Measurements from ENCODE around the gene HAND1. TPM values are rescaled to one million over a fixed set of nuclear protein-coding genes. Genes with fewer than 3 reads are reported as not detected.

The HAND1 gene
- total and polyA plus RNA-seq, 9 of the 15 experiments (the other 6 are each of a cell fraction or from before 2014, with no cell fraction given), result not detected

- TF ChIP-seq TCF15 (CRISPR knock-in tag; IDR thresholded peaks at IDR 0.05) (no peak), CHAMP1 (IDR thresholded peaks at IDR 0.05) (no peak), ETV6 (IDR thresholded peaks at IDR 0.05; ENCODE audit: borderline replicate concordance in 1 of 2, low read depth in 2 of 2, low read length in 1 of 2) (no peak), ETV6 (CRISPR knock-in tag; IDR thresholded peaks at IDR 0.05; ENCODE audit: borderline replicate concordance) (no peak)
These were observed 46.2 kb upstream of the HAND1 start (continued) for GRCh38 chr5:154524181-154524580.

GRCh38 chr5:154523709-154524108 is 45.7 kb upstream of the HAND1 start:
- 2% methylated on average over 3 of the region's 3 CpGs for WGBS (ENCODE audit: insufficient coverage, low coverage, missing lambda C conversion rate)
- TF ChIP-seq C11orf30 (IDR thresholded peaks at IDR 0.05; ENCODE audit: low read depth) (no peak), NCOR1 (IDR thresholded peaks at IDR 0.05) (no peak), JUND (IDR thresholded peaks at IDR 0.05; ENCODE audit: borderline replicate concordance, low read depth, low read length) (peak; percentile 67; the same call in 1 of the 2 replicates), JUND (tag; IDR thresholded peaks at IDR 0.05; ENCODE audit: borderline replicate concordance, low read depth, low read length) (peak; percentile 54; the same call in 1 of the 3 replicates), AFF1 (IDR thresholded peaks at IDR 0.05; ENCODE audit: low read depth in 1 of 2, partially characterized antibody in 2 of 2) (no peak)

More at GRCh38 chr5:154523709-154524108, 45.7 kb upstream of the HAND1 start:
- Histone ChIP-seq H2AFZ (ENCODE audit: low read depth, low read length) (no peak overlapping the region), H3K79me2 (ENCODE audit: control insufficient read depth, insufficient read depth, low read length) (no peaks in the 10 kb centered on the region), H3K9me1 (ENCODE audit: control insufficient read depth, insufficient read depth, low read length) (no peaks in the 10 kb centered on the region), H3K4me1 (replicated peaks in 1 of 2; ENCODE audit: control insufficient read depth in 2 of 2, insufficient read depth in 2 of 2, low read length in 2 of 2) (peaks cover 12 to 16% of the 10 kb centered on the region in 2 experiments; a peak in 4 of 5 replicates), H3K27ac (ENCODE audit: extremely low read depth, low read depth, low read length) (no peak overlapping the region), H3K36me3 (ENCODE audit: control insufficient read depth, insufficient read depth, low read length) (no peaks in the 10 kb centered on the region), H3K9ac (ENCODE audit: insufficient read depth in 1 of 2, low read depth in 2 of 2, low read length in 2 of 2) (peak overlapping the region in 1 of 2 experiments; percentile 43; a peak in 1 of 4 replicates), H3K4me2 (ENCODE audit: insufficient read depth, low read length) (no peak overlapping the region), H3K4me3 (no peak overlapping the region), H3K27me3 (ENCODE audit: control insufficient read depth in 2 of 2, insufficient read depth in 2 of 2, low read length in 2 of 2) (peaks cover 15 to 33% of the 10 kb centered on the region in 2 experiments; a peak in 4 of 5 replicates), H3K9me3 (replicated peaks; ENCODE audit: control insufficient read depth, insufficient read depth, low read depth, low read length) (no peaks in the 10 kb centered on the region), H4K20me1 (replicated peaks; ENCODE audit: control insufficient read depth, insufficient read depth, low read length) (peaks cover 3% of the 10 kb centered on the region; the same call in 1 of the 2 replicates)
- no TSS peak for BruUV-seq (replicated peaks)
- peak in 1 of 4 experiments; percentile 40 for DNase-seq (ENCODE audit: extremely low read depth in 1 of 4, low spot score in 3 of 4)
- ChIA-PET POLR2A (interaction anchor here (0.6 to 1.2 kb wide), 3 partner anchors 9 to 1144 kb away, joined by 3 to 4 read pairs (median 4); no protein-coding TSS in a partner anchor), CTCF (ENCODE audit: low intra/inter-chr PET ratio) (no interaction called here)
- FAIRE-seq, result no peak
- in situ Hi-C loops (cut with MboI) (no loop called here), intact Hi-C loops (cut with micrococcal nuclease) (loop anchor here (5.0 to 10.0 kb wide), 3 partner anchors 84 to 449 kb away; no protein-coding TSS in a partner anchor)
- ATAC-seq, result peak; percentile 58
